ELR (cell line): ENCODE data around the gene FGFRL1.

ENCODE experiments used
- DNase-seq: peaks from one replicate; pipeline ENCODE4 v3.0.0-alpha.2; 2015; ENCODE audit warnings: low read depth

Gene FGFRL1

DNA sequence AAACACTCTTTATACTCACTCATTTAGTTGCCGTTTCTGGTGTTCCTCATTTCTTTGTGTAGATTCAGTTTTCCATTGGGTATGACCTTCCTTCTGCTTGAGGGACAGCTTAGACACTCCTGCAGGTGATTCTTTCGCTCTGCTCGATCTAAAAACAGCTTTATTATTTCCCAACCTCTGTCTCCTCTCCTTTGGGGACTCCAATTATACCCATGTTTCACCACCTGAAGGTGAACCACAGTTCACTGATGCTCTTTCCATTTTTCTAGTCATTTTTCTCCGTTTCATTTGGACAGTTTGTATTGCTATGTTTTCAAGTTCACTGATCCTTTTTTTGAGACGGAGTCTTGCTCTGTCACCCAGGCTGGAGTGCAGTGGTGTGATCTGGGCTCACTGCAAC is 4.6 kb upstream of the FGFRL1 start:
- no peak for DNase-seq

DNA sequence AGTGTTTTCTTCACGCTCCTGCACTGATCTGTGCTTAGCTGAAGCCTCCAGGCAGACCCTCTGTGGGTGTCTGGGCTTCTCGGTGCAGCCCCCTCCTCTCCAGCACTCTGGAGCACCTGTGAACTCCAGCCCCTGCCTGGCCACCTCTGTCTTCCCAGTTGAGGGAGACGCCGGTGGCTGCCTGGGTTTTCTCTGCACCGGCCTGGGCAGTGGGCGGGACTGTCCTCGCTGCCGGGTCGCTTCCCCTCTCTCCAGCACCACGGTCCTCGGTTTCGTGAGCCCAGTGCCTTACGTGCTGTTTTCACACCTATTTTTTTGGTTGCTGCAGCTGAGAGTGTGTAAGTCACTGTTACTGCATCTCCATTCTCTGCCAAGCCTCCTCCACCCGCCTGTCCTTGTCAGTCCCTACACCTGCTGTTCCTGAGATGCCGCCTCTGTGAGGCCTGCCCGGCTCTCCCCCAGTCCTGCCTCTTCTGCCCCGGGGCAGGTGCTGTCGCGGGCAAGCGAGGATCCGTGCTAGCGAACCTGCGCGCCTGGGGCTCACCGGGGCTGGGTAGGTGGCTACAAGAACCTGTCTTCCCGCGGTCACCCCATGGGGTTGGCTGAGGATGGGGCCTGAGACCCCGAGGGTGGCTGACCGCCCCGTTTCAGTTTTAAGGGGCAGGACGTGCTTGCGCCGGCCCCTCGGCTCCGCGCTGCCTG is 2.4 kb upstream of the FGFRL1 start:
- peak; percentile 17 for DNase-seq

DNA sequence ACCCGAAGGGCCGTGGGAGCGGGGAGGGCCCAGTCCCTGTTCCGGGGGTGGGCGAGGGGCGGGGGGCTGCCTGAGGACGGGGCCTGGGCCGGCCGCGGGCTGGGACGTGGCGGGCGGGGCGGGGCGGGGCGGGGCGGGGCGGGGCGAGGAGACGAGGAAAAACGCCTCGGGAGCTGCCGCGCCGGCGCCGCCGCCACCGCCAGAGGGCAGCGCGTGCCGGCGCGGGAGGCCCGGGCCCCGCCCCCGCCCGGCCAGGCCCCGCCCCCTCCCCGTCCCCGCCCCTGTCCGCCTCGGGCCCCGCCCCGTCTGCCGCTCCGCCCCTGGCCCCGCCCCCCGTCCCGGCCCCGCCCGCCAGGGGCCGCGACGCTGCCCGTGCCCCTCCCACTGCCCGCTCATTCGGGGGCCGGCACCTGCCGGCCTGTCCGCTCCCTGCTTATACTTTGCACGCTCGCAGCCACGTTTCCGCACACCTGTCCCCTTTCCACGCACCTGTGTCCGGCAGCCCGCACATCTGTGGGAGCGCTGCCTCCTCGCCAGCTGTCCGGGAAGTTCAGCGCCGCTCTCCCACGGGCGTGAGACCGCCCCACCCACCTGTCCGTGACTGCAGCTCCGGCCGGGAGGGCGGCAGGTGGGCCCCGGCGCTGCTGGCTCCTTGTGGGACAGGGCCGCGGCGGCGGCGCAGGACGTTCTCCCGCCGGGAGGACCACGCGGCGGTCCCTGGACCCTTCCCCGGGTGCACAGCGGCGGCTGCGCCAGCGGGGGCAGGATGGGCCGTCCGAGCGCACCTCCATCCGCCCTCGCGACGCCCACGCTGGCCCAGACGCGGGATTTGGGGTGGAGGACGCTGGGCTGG is 1.7 kb upstream of the FGFRL1 start:
- peak; percentile 65 for DNase-seq

DNA sequence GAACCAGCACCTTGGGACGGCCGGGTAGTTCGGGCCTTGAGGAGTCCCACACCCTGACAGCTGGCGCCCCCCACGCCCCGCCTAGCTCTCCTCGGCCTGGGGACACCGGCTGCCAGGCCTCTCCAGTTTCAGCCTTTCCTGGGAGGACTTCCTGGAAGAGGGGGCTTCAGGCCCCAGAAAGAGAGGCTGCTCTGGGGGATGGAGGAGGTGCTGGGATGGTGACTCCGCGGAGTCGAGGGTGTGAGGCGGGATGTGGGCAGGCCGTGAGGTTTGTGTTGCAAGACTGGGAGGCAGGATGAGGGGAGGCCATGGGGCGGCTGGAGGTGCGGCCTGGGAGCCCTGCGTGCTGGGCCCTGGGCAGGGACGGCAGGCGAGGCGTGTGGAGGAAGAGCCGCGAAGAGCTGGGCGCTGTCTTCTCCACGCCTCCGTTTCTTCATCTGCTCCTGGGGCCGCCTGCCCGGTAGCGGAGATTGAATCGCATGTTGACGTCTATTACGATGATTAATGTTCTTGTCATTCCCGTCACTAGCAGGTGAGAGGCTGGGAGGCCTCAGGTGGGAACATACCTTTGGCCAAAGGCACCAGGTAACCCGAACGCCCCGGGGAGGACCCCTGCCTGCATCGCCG is 918 bp upstream of the FGFRL1 start:
- DNase-seq, result peak; percentile 88

DNA sequence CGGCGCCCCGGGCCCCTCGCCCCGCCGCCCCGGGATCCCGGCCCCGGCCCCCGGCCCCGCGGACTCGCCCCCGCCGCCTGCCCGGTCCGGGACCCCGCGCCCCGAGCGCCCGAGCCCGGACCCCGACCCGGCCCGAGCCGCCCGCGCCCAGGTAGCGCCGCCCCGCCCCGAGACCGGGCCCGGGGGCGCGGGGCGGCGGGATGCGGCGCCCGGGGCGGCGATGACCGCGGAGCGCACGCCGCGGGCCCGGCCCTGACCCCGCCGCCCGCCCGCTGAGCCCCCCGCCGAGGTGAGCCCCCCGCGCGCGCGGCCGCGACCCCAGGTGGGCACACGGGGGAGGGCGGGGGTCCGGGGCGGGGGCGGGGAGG is 224 bp downstream of the FGFRL1 start:
- no peak for DNase-seq

DNA sequence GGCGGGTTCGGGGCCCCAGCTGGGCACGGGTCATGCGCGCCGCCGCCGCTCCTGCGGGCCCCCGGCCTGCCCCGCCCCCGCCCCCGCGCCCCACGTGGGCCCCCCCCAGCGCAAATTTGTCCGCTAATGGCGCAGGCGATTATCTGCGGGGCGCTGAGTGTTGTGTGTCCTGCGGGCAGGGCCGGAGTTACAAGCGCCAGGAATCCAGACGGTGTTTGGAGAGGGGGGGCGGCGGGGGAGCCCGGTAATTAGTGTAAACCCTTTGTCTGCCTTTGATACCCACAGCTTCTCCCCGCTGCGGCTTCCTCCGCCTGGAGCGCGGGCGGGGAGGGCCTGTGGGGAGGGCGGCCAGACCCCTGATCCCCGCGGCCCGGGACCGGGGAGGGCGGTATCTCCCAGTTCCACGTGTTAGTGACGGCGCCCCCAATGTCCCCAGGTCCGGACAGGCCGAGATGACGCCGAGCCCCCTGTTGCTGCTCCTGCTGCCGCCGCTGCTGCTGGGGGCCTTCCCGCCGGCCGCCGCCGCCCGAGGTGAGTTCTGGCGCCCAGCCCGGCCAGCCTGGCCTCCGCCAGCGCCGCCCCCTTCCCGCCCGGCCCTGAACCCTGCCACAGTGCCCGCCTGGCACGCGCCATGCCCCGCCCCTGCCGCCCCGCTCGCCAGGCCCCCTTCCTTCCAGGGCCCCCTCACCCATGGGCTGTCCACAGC is 761 bp downstream of the FGFRL1 start:
- DNase-seq, result peak; percentile 40

DNA sequence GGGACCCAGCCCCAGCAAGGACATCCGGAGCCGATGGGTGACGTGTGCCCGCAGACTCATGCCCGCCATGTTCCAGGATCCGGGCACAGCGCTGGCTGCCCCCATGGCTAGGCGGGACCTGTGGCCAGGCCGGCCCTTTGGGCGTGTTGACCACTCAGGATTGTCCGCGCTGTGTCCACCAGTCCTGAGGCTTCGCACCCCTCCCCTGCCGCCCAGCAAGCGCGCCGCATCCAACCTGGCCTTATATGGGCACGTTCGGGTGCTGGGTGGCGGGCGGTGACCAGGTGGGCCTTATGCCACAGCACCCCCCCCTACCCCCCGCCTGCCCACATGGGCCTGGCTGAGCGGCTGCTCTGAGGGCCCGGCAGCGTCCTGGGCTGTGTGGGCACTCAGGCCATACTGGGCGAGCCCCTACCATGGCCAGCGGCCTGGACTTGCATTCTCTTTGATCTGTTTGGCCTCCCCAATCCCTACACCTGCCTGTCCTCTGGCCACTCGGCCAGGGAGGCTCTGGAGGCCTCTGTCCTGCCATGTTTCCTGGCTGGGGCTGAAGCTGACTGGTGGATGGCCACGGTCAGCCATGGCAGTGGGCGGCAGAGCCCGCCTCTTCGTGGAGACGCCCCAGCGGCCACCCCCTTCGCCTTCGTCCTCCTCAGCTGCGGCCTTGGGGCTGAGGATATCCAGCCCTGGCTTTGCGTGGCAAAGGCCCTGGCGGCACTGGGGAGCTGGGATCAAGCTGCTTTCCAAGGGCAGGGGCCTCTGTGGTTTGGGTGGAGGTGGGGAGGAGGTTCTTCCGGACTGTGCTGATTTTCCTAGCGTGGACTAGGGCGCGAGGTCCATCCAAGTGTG is 2.0 kb downstream of the FGFRL1 start:
- DNase-seq, result no peak

DNA sequence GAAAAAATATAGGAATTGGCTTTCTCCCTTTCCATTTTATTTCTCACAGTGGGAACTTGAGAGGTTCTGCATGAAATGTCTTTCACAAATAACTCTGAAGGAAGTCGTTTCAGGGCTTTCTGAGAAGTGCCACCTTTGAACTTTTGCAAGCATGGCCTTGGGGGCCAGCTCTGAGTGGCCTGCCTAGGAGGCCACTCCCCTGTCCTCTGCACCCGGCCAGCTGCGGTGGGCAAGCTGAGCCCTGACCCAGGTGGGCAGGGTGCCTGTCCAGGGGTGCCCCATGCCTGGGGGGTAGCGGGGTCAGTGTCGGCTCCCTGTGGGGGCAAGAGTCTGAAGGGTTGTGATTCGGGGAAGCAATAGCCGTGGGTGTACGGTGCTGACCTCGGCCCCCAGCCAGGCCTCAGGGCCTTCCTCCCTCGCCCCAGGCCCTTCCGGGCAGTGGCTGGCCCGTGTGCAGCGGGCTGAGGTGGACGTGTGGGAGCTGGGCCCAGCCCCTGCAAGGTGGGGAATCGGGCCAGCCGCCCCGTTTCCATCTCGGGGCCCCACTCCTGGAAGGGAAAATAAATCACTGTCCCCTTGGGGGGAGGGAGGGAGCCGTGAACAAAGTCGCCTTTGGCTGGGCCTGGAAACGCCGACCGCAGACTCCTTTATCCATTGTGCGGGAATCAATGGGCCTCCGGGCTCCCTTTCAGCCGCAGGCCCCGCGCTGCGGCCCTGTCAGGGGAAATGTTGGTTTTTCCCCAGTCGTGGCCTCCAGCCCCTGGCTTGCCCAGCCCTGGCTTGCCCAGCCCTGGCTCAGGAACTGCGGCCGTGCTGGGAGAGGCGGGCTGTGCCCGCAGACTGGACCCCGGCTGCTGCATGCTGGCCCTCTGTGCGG is 3.1 kb downstream of the FGFRL1 start:
- DNase-seq, result no peak

DNA sequence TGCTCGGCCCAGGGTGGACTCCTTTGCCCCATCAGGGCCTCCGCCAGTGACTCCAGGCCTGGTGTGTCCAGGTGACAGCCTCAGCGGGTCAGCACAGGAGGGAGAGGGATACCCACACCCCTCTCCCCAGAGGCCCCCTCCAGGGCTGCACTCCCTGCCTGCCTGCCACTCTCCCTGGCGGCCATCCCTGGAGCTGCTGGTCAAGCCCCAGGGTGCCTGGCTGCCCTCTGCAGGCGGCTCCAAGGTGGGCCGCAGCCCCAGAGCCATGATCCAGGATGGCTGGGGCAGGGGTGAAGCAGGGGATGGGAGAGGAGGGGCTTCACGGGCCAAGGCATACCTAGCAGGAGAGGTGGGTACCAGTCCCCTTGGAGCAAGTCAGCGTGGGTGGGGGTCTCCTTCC is 3.8 kb downstream of the FGFRL1 start:
- DNase-seq, result no peak

DNA sequence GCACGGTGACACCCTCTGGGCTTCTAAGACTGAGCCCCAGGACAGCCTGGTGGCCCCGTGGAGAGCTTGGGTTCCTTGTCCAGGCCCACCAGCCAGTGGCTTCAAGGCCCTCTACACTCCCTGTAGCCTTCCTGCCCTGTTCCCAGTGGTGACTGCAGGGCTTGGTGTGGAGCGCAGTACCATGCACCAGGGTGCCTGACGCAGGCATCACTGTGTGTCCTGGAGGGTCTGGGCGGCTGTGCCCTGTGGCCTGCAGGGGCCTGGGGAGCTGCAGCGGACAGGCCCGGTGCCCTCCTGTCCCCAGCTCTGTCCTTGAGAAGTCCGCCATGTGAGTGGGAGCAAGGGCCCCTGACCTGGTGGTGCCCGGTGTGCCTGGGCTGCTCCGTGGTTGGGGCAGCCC is 4.3 kb downstream of the FGFRL1 start:
- no peak for DNase-seq

DNA sequence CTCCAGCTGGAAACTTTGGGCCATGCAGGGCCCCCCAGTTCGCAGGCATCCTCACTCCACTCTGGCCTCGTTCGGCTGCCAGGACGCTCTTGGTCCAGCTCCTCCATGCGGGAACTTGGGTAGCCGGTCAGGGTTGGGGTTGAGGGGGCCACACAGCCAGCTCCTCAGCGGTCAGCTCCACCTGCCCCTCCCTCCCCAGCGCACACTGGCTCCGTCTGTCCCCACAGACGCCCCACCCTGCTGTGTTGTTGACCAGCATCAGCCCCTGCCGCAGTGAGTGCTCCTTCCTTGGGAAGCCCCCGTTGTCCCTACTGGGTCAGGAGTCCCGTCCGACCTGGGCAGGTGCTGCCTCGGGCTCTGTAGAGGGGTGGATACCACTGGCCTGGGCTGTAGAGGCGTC is 5.8 kb downstream of the FGFRL1 start:
- no peak for DNase-seq

DNA sequence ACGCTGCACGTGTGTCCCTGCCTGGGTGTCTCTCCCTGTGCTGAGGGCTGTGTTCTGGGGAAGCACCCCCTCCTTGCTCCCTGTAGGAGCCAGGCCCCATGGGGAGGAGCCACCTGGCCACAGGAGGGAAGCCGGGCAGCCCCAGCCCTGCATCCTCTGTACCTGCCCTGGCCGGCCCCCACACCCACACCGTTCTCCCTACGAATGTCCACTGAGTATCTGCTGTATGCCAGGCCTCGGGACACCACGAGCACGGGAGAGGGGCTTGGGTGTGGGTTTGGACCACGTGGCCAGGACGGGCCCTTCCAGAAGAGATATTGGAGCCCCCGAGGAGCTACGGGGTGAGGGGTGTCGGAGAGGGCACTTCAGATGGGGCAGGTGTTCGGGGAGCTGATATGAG is 6.3 kb downstream of the FGFRL1 start:
- DNase-seq, result no peak

DNA sequence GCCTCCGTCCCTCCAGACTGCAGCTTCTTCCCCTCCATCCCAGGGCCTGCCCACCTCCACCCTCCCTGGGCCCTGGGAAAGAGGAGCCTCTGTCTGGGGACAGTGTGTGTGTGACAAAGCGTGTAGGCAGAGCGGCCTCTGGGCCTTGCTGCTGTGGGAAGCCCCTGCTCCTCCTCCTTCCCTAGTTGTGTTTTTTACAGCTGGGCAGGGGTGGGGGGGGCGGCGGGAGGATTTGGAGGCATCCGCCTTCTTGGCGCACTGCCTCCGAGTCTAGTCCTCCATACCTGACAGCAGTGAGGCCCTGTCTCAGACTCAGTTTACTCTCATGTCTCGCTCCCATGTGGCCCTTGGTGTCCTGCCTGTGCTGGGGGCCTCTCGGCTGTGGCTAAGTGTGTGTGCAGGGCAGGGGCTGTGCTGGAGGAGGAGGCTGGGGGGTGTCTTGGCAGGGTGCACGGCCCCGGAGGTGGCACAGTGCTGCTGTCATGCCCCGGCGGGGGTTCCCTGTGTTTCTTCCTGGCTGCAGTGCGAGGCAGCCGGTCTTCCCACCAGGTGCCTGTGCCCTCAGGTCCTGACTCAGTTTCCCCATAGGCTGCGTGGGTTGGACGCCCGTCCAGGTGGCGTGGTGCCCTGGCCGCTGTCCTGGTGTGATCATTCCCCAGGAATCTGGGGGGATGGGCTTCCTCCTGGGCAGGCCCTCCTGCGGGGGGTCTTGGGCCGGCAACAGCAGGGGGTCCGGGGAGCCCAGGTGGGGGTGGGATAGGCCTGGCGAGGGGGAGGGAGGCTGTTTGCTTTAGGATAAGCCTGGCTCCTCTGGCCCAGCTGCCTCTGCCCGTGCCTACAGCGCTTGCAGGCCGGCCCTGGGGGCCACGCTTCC is 7.0 kb downstream of the FGFRL1 start:
- DNase-seq, result no peak

DNA sequence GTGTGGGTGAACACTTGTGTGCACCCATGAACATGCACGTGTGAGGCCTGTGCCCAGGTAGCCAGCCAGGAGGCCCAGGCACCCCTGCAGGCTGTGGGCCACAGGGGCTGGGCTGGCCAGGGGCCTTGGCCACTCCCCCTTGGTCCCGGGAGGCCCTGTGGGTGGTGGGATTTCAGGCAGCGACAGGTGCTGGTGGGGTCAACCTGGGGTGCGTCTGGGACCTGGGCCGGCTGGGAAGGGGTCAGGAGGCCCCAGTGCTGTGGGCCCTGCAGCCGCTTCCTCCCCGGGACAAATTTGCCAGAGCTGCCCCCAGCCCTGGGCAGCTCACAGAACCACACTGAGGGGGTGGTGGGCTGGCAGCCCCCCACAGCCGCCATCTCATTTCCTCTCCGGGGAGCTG is 7.9 kb downstream of the FGFRL1 start:
- no peak for DNase-seq

DNA sequence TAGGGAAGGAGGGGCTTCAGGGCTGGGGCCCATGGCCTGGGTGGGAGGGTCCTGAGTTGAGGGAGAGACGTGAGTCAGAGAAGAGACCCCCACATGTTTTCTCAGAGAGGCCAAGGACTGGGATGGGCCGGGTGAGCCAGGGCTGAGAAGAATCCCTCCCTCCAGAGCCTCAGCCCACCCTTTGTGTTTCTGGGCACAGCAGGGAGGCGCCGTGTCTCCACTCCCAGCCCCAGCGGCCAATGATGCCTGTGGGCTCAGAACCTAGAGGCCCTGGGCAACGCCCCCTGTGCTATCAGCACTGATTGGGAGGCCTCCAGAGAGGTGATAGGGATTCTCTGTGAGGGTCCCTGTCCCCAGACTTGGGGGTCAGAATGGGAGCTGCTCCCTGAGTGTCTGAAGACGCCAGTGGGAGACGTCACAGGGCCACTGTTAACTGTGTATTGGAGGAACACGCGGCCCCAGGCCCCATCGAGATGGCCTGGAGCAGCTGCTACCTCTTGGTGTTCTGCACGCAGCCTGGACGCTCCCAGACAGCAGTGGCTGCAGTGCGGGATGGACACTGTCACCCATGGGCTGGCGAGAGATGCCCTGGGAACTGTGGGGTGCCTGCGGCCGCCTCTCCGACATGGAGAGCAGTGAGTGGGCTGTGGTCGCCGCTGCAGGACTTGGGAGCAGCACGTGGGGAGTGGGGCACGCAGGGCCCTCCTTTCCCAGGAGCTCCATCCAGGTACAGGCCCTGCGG is 8.5 kb downstream of the FGFRL1 start:
- DNase-seq, result no peak

DNA sequence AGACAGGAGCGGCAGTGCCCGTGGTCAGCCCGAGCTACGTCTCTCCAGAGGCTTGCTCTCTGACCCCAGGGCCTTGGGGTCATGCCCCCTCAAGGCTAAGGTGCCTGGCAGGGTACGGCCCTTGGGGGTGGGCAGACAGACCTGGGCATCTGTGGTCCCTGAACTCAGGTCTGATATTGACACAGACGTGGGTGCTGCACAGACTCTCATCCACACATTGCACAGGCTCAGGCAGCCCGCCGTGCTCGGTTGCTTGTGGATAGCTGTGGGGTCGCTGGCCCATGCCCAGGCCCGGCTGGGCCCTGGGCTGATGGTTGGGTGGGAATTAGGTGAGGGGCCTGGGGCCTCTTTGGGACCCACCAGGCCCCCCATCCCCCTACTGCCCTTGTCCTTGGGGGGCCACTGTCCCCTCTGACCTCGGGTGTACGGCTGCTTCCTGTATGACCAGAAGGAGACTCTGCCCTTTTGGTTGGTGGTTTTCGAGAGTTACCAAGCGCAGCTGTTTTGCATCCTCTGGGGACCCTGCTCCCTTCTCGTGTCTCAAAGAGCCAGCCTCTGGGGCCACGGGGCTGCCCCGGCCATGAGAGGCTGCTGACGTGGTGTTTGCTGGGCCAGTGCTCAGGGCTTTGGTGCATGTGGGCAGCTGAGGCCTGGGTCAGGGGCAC is 10.1 kb downstream of the FGFRL1 start:
- no peak for DNase-seq

DNA sequence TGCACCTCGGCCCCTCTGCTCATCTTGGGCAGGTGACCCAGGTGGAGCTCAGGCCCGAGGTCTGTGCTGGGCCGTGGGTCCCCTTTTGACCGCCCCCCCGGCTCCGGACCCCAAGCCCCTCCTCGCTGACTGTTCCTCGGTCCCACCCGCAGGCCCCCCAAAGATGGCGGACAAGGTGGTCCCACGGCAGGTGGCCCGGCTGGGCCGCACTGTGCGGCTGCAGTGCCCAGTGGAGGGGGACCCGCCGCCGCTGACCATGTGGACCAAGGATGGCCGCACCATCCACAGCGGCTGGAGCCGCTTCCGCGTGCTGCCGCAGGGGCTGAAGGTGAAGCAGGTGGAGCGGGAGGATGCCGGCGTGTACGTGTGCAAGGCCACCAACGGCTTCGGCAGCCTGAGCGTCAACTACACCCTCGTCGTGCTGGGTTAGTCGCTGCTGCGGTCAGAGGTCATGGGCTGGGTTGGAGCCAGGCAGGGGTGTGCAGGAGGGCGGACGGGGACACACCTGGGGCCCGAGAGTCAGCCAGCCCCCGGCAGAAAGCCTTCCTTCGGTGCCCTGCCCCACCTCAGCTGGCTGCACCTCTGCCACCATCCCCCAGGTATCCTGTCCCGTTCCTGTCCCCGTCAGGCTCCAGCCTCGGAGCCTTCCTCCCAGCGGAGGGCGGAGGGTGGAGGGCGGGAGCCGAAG is 10.8 kb downstream of the FGFRL1 start:
- no peak for DNase-seq

DNA sequence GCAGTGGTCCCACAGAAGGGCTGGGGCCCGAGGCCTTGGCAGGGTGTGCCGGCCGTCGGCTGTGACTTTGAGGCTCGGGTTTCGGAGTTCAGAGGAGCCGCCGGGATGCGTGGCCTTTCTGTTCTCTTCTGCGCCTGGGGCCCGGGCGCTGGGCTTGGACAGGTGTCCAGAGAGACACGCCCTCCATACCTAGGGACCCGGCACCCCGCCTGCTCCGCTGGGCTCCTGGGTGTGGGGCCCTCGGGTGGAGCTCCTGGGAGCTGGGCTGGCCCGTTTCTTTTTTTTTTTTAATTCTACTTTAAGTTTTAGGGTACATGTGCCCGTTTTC is 11.3 kb downstream of the FGFRL1 start:
- DNase-seq, result no peak
